ENCODE data around the gene ZDHHC24.

Gene ZDHHC24

GRCh38 chr11:66561178-66561974 lies 15.5 kb upstream of the ZDHHC24 start:
- Histone ChIP-seq H3K27me3 (ENCODE audit: insufficient read depth, low read length, poor library complexity) (no peaks in the 10 kb centered on the region), H3K4me2 (ENCODE audit: insufficient read depth, low read length) (no peak overlapping the region), H2AFZ (ENCODE audit: low read depth, low read length) (no peak overlapping the region), H3K79me2 (ENCODE audit: insufficient read depth, low read length) (no peaks in the 10 kb centered on the region), H3K9me3 (ENCODE audit: insufficient read depth, low read length, severe bottlenecking) (no peaks in the 10 kb centered on the region), H4K20me1 (ENCODE audit: insufficient read depth, low read length) (no peaks in the 10 kb centered on the region), H3K9ac (ENCODE audit: low read depth, low read length) (no peak overlapping the region), H3K36me3 (ENCODE audit: insufficient read depth, low read length) (no peaks in the 10 kb centered on the region), H3K4me3 (ENCODE audit: low read depth in 1 of 2, low read length in 2 of 2) (no peak overlapping the region), H3K27ac (ENCODE audit: low read length) (no peak overlapping the region), H3K4me1 (ENCODE audit: insufficient read depth, low read length) (no peaks in the 10 kb centered on the region)
- no peak for DNase-seq
- ATAC-seq (ENCODE audit: insufficient read depth, low read depth) = no peak
- TF ChIP-seq EZH2 (IDR thresholded peaks at IDR 0.05; ENCODE audit: borderline replicate concordance, low read depth, low read length, severe bottlenecking) = no peak
- no peak for TF ChIP-seq CTCF (IDR thresholded peaks at IDR 0.05; ENCODE audit: borderline replicate concordance, extremely low read depth, low read length, poor library complexity, severe bottlenecking)

- Histone ChIP-seq H3K27me3 (ENCODE audit: insufficient read depth, low read length, poor library complexity) (no peaks in the 10 kb centered on the region), H4K20me1 (ENCODE audit: insufficient read depth, low read length) (0 out of 2 replicates have a peak, but pooled peaks cover 3% of the 10 kb centered on the region), H3K4me2 (ENCODE audit: insufficient read depth, low read length) (no peak overlapping the region), H3K9me3 (ENCODE audit: insufficient read depth, low read length, severe bottlenecking) (no peaks in the 10 kb centered on the region), H3K9ac (ENCODE audit: low read depth, low read length) (no peak overlapping the region), H3K79me2 (ENCODE audit: insufficient read depth, low read length) (no peaks in the 10 kb centered on the region), H3K27ac (ENCODE audit: low read length) (no peak overlapping the region), H2AFZ (ENCODE audit: low read depth, low read length) (no peak overlapping the region), H3K36me3 (ENCODE audit: insufficient read depth, low read length) (no peaks in the 10 kb centered on the region), H3K4me3 (ENCODE audit: low read depth in 1 of 2, low read length in 2 of 2) (no peak overlapping the region), H3K4me1 (ENCODE audit: insufficient read depth, low read length) (no peaks in the 10 kb centered on the region)
- DNase-seq (no peak), ATAC-seq (ENCODE audit: insufficient read depth, low read depth) (no peak)
- TF ChIP-seq CTCF (IDR thresholded peaks at IDR 0.05; ENCODE audit: borderline replicate concordance, extremely low read depth, low read length, poor library complexity, severe bottlenecking) (no peak), EZH2 (IDR thresholded peaks at IDR 0.05; ENCODE audit: borderline replicate concordance, low read depth, low read length, severe bottlenecking) (no peak)
Measured at GRCh38 chr11:66559866-66560676, 14.2 kb upstream of the ZDHHC24 start.

- H3K9me3 ChIP-seq (ENCODE audit: insufficient read depth, low read length, severe bottlenecking) = no peaks in the 10 kb centered on the region
- H4K20me1 ChIP-seq (ENCODE audit: insufficient read depth, low read length) = 0 out of 2 replicates have a peak, but pooled peaks cover 3% of the 10 kb centered on the region
- no peak for DNase-seq
- H3K4me1 ChIP-seq (ENCODE audit: insufficient read depth, low read length) = no peaks in the 10 kb centered on the region
- H3K27me3 ChIP-seq (ENCODE audit: insufficient read depth, low read length, poor library complexity) = no peaks in the 10 kb centered on the region
- no peaks in the 10 kb centered on the region for H3K36me3 ChIP-seq (ENCODE audit: insufficient read depth, low read length)
- TF ChIP-seq CTCF (IDR thresholded peaks at IDR 0.05; ENCODE audit: borderline replicate concordance, extremely low read depth, low read length, poor library complexity, severe bottlenecking) (no peak), EZH2 (IDR thresholded peaks at IDR 0.05; ENCODE audit: borderline replicate concordance, low read depth, low read length, severe bottlenecking) (no peak)
- no peak overlapping the region for H3K4me2 ChIP-seq (ENCODE audit: insufficient read depth, low read length)
- no peak overlapping the region for H3K4me3 ChIP-seq (ENCODE audit: low read depth in 1 of 2, low read length in 2 of 2)
- H2AFZ ChIP-seq (ENCODE audit: low read depth, low read length) = no peak overlapping the region
- no peaks in the 10 kb centered on the region for H3K79me2 ChIP-seq (ENCODE audit: insufficient read depth, low read length)
- no peak overlapping the region for H3K27ac ChIP-seq (ENCODE audit: low read length)
- ATAC-seq (ENCODE audit: insufficient read depth, low read depth) = no peak
- H3K9ac ChIP-seq (ENCODE audit: low read depth, low read length) = no peak overlapping the region
Measured at GRCh38 chr11:66559142-66559865, 13.5 kb upstream of the ZDHHC24 start.
